Measurements from ENCODE around the gene ANAPC16.
"Not testable (repeated sequence)": the region's sequence is repeated elsewhere in the genome, so short reads cannot be mapped to it uniquely, and the experiment has no call there.

ANAPC16 gene

GRCh38 chr10:72260976-72261783 is 45.4 kb downstream of the ANAPC16 start:
- Histone ChIP-seq H3K9me3 (ENCODE audit: control insufficient read depth, low read length) (no peaks in the 10 kb centered on the region), H3K4me1 (ENCODE audit: control insufficient read depth, insufficient read depth, low read length, poor library complexity, severe bottlenecking) (peaks cover 66% of the 10 kb centered on the region), H3K27me3 (replicated peaks; ENCODE audit: control insufficient read depth, insufficient read depth, low read length, poor library complexity, severe bottlenecking) (no peaks in the 10 kb centered on the region), H3K27ac (ENCODE audit: insufficient read depth, low read length, poor library complexity, severe bottlenecking) (peak overlapping the region; percentile 81), H3K36me3 (ENCODE audit: control insufficient read depth, insufficient read depth, low read length) (no peaks in the 10 kb centered on the region), H3K4me3 (ENCODE audit: insufficient read depth, low read depth, low read length, poor library complexity, severe bottlenecking) (peak overlapping the region; percentile 44)
- DNase-seq: peak; percentile 57 to 62 (median 60)

GRCh38 chr10:72261784-72262404 is 46.1 kb downstream of the ANAPC16 start:
- no peak for DNase-seq
- Histone ChIP-seq H3K9me3 (ENCODE audit: control insufficient read depth, low read length) (no peaks in the 10 kb centered on the region), H3K27me3 (replicated peaks; ENCODE audit: control insufficient read depth, insufficient read depth, low read length, poor library complexity, severe bottlenecking) (no peaks in the 10 kb centered on the region), H3K27ac (ENCODE audit: insufficient read depth, low read length, poor library complexity, severe bottlenecking) (peak overlapping the region; percentile 81), H3K36me3 (ENCODE audit: control insufficient read depth, insufficient read depth, low read length) (no peaks in the 10 kb centered on the region), H3K4me1 (ENCODE audit: control insufficient read depth, insufficient read depth, low read length, poor library complexity, severe bottlenecking) (peaks cover 61% of the 10 kb centered on the region), H3K4me3 (ENCODE audit: insufficient read depth, low read depth, low read length, poor library complexity, severe bottlenecking) (no peak overlapping the region)

- Histone ChIP-seq H3K36me3 (ENCODE audit: control insufficient read depth, insufficient read depth, low read length) (no peaks in the 10 kb centered on the region), H3K27ac (ENCODE audit: insufficient read depth, low read length, poor library complexity, severe bottlenecking) (no peak overlapping the region), H3K4me1 (ENCODE audit: control insufficient read depth, insufficient read depth, low read length, poor library complexity, severe bottlenecking) (peaks cover 54% of the 10 kb centered on the region), H3K4me3 (ENCODE audit: insufficient read depth, low read depth, low read length, poor library complexity, severe bottlenecking) (no peak overlapping the region), H3K27me3 (replicated peaks; ENCODE audit: control insufficient read depth, insufficient read depth, low read length, poor library complexity, severe bottlenecking) (no peaks in the 10 kb centered on the region), H3K9me3 (ENCODE audit: control insufficient read depth, low read length) (no peaks in the 10 kb centered on the region)
- DNase-seq: peak in 1 of 3 donors; percentile 35
These were observed 47.9 kb downstream of the ANAPC16 start for GRCh38 chr10:72263613-72264241.

- Histone ChIP-seq H3K27ac (ENCODE audit: insufficient read depth, low read length, poor library complexity, severe bottlenecking) (no peak overlapping the region), H3K4me1 (ENCODE audit: control insufficient read depth, insufficient read depth, low read length, poor library complexity, severe bottlenecking) (peaks cover 46% of the 10 kb centered on the region), H3K4me3 (ENCODE audit: insufficient read depth, low read depth, low read length, poor library complexity, severe bottlenecking) (no peak overlapping the region), H3K27me3 (replicated peaks; ENCODE audit: control insufficient read depth, insufficient read depth, low read length, poor library complexity, severe bottlenecking) (no peaks in the 10 kb centered on the region), H3K9me3 (ENCODE audit: control insufficient read depth, low read length) (no peaks in the 10 kb centered on the region), H3K36me3 (ENCODE audit: control insufficient read depth, insufficient read depth, low read length) (no peaks in the 10 kb centered on the region)
- DNase-seq: no peak
These were observed 48.7 kb downstream of the ANAPC16 start for GRCh38 chr10:72264536-72264935.

- Histone ChIP-seq H3K9me3 (ENCODE audit: control insufficient read depth, low read length) (no peaks in the 10 kb centered on the region), H3K27me3 (replicated peaks; ENCODE audit: control insufficient read depth, insufficient read depth, low read length, poor library complexity, severe bottlenecking) (no peaks in the 10 kb centered on the region), H3K4me1 (ENCODE audit: control insufficient read depth, insufficient read depth, low read length, poor library complexity, severe bottlenecking) (peaks cover 36% of the 10 kb centered on the region), H3K4me3 (ENCODE audit: insufficient read depth, low read depth, low read length, poor library complexity, severe bottlenecking) (no peak overlapping the region), H3K27ac (ENCODE audit: insufficient read depth, low read length, poor library complexity, severe bottlenecking) (no peak overlapping the region), H3K36me3 (ENCODE audit: control insufficient read depth, insufficient read depth, low read length) (no peaks in the 10 kb centered on the region)
- no peak for DNase-seq
These were observed 49.7 kb downstream of the ANAPC16 start for GRCh38 chr10:72265508-72265907.

GRCh38 chr10:72265990-72266865 is 50.4 kb downstream of the ANAPC16 start:
- no peak overlapping the region for H3K4me3 ChIP-seq (ENCODE audit: insufficient read depth, low read depth, low read length, poor library complexity, severe bottlenecking)
- H3K9me3 ChIP-seq (ENCODE audit: control insufficient read depth, low read length): no peaks in the 10 kb centered on the region
- no peaks in the 10 kb centered on the region for H3K36me3 ChIP-seq (ENCODE audit: control insufficient read depth, insufficient read depth, low read length)
- H3K27ac ChIP-seq (ENCODE audit: insufficient read depth, low read length, poor library complexity, severe bottlenecking): no peak overlapping the region
- H3K27me3 ChIP-seq (replicated peaks; ENCODE audit: control insufficient read depth, insufficient read depth, low read length, poor library complexity, severe bottlenecking): no peaks in the 10 kb centered on the region
- DNase-seq: no peak
- H3K4me1 ChIP-seq (ENCODE audit: control insufficient read depth, insufficient read depth, low read length, poor library complexity, severe bottlenecking): peaks cover 29% of the 10 kb centered on the region

- Histone ChIP-seq H3K9me3 (ENCODE audit: control insufficient read depth, low read length) (no peaks in the 10 kb centered on the region), H3K4me3 (ENCODE audit: insufficient read depth, low read depth, low read length, poor library complexity, severe bottlenecking) (no peak overlapping the region), H3K27ac (ENCODE audit: insufficient read depth, low read length, poor library complexity, severe bottlenecking) (no peak overlapping the region), H3K27me3 (replicated peaks; ENCODE audit: control insufficient read depth, insufficient read depth, low read length, poor library complexity, severe bottlenecking) (no peaks in the 10 kb centered on the region), H3K4me1 (ENCODE audit: control insufficient read depth, insufficient read depth, low read length, poor library complexity, severe bottlenecking) (peaks cover 19% of the 10 kb centered on the region), H3K36me3 (ENCODE audit: control insufficient read depth, insufficient read depth, low read length) (no peaks in the 10 kb centered on the region)
- no peak for DNase-seq
These were observed 51.6 kb downstream of the ANAPC16 start for GRCh38 chr10:72267381-72267780.

- Histone ChIP-seq H3K4me1 (ENCODE audit: control insufficient read depth, insufficient read depth, low read length, poor library complexity, severe bottlenecking) (peaks cover 23% of the 10 kb centered on the region), H3K9me3 (ENCODE audit: control insufficient read depth, low read length) (no peaks in the 10 kb centered on the region), H3K4me3 (ENCODE audit: insufficient read depth, low read depth, low read length, poor library complexity, severe bottlenecking) (no peak overlapping the region), H3K27ac (ENCODE audit: insufficient read depth, low read length, poor library complexity, severe bottlenecking) (no peak overlapping the region), H3K27me3 (replicated peaks; ENCODE audit: control insufficient read depth, insufficient read depth, low read length, poor library complexity, severe bottlenecking) (no peaks in the 10 kb centered on the region), H3K36me3 (ENCODE audit: control insufficient read depth, insufficient read depth, low read length) (no peaks in the 10 kb centered on the region)
- DNase-seq: no peak
These were observed 52.1 kb downstream of the ANAPC16 start for GRCh38 chr10:72267819-72268399.

- not testable (repeated sequence) for H3K9me3 ChIP-seq (ENCODE audit: control insufficient read depth, low read length); H3K4me3 ChIP-seq (ENCODE audit: insufficient read depth, low read depth, low read length, poor library complexity, severe bottlenecking); DNase-seq; H3K27me3 ChIP-seq (replicated peaks; ENCODE audit: control insufficient read depth, insufficient read depth, low read length, poor library complexity, severe bottlenecking); H3K36me3 ChIP-seq (ENCODE audit: control insufficient read depth, insufficient read depth, low read length); H3K27ac ChIP-seq (ENCODE audit: insufficient read depth, low read length, poor library complexity, severe bottlenecking)
- peaks cover 21% of the 10 kb centered on the region for H3K4me1 ChIP-seq (ENCODE audit: control insufficient read depth, insufficient read depth, low read length, poor library complexity, severe bottlenecking)
These were observed 52.8 kb downstream of the ANAPC16 start for GRCh38 chr10:72268475-72269200.

All from effector memory CD4-positive, alpha-beta T cell (primary cell).